ENCODE data around the gene MUC5B. TPM values are rescaled to one million over a fixed set of nuclear protein-coding genes. Genes with fewer than 3 reads are reported as not detected.

The MUC5B gene
- total RNA-seq, 1 experiment from 2014 or later: 3.4 TPM

Small RNA genes within 50 kb of the gene (microRNA-seq; reads per million reads assigned to microRNA genes)
- gene MIR6744: 1.1 reads per million

Other genes with a start within 250 kb of the MUC5B start
- gene MUC6, start 186.3 kb upstream of the MUC5B start, total RNA-seq (2022): 0.73 and 4.6 TPM in 2 replicates
- gene MUC2, start 148.2 kb upstream of the MUC5B start, total RNA-seq (2022): 0.05 TPM in 1 of 2 replicates, not detected in the other
- 51.2 and 145 TPM in 2 replicates for gene MUC5AC, start 65.1 kb upstream of the MUC5B start, total RNA-seq (2022)
- 53.4 and 64.9 TPM in 2 replicates for gene TOLLIP, start 86.6 kb downstream of the MUC5B start, total RNA-seq (2022)
- 2.6 and 8.8 TPM in 2 replicates for gene BRSK2, start 166.9 kb downstream of the MUC5B start, total RNA-seq (2022)